Stimulated activated naive B cell treated with anti-CD40 and anti-IgM and Interleukin-4, amounts not matched to agents 10 μg/mL and 1 μg/mL and 100 μg/mL, for 72 hours (primary cell): ENCODE results near the gene LDLRAD3.

Experiments used
- ATAC-seq, 2 donors: fragments of 150-1000 bp; cut with Tn5 transposase; replicated peaks; 2 replicates each; pipeline ENCODE4 v1.10.0; 2021; ENCODE audit warnings: moderate library complexity in 1 of 2
- DNase-seq: peaks from one replicate; pipeline ENCODE4 v3.0.0; 2021
- H3K27ac Mint-ChIP-seq: one replicate; pipeline ENCODE4 v1.8.0; 2022; ENCODE audit warnings: mild to moderate bottlenecking, mixed read lengths
- H3K27me3 Mint-ChIP-seq, 2 donors: one replicate each; pipeline ENCODE4 v1.8.0; 2022; ENCODE audit warnings: mixed read lengths in 2 of 2
- H3K36me3 Mint-ChIP-seq, 2 donors: one replicate each; pipeline ENCODE4 v1.8.0; 2022; ENCODE audit warnings: mixed read lengths in 2 of 2, mild to moderate bottlenecking in 1 of 2
- H3K4me1 Mint-ChIP-seq, 2 donors: one replicate each; pipeline ENCODE4 v1.8.0; 2022; ENCODE audit warnings: mixed read lengths in 2 of 2, mild to moderate bottlenecking in 1 of 2
- H3K4me3 Mint-ChIP-seq, 2 donors: one replicate each; pipeline ENCODE4 v1.8.0; 2022; ENCODE audit warnings: mild to moderate bottlenecking in 2 of 2, mixed read lengths in 2 of 2, moderate library complexity in 1 of 2
- H3K9me3 Mint-ChIP-seq, 2 donors: one replicate each; pipeline ENCODE4 v1.8.0; 2022; ENCODE audit warnings: mixed read lengths in 2 of 2, mild to moderate bottlenecking in 1 of 2

LDLRAD3 gene

GRCh38 chr11:36091256-36091811 is 147.5 kb downstream of the LDLRAD3 start:
- Mint-ChIP-seq H3K9me3 (peaks cover 4 to 8% of the 10 kb centered on the region in 2 donors), H3K4me3 (no peak overlapping the region), H3K4me1 (no peaks in the 10 kb centered on the region), H3K36me3 (no peaks in the 10 kb centered on the region), H3K27me3 (peaks cover 36 to 42% of the 10 kb centered on the region in 2 donors), H3K27ac (no peak overlapping the region)
- DNase-seq: no peak
- ATAC-seq: no peak

- Mint-ChIP-seq H3K9me3 (peaks cover 4 to 8% of the 10 kb centered on the region in 2 donors), H3K27ac (no peak overlapping the region), H3K4me1 (no peaks in the 10 kb centered on the region), H3K4me3 (no peak overlapping the region), H3K27me3 (peaks cover 41 to 42% of the 10 kb centered on the region in 2 donors), H3K36me3 (no peaks in the 10 kb centered on the region)
- DNase-seq (no peak), ATAC-seq (no peak)
Observed at GRCh38 chr11:36092314-36093030, 148.6 kb downstream of the LDLRAD3 start.

- Mint-ChIP-seq H3K36me3 (no peaks in the 10 kb centered on the region), H3K9me3 (peaks cover 2 to 4% of the 10 kb centered on the region in 2 donors), H3K27me3 (peaks cover 35% of the 10 kb centered on the region in 2 donors), H3K4me3 (no peak overlapping the region), H3K27ac (no peak overlapping the region), H3K4me1 (no peaks in the 10 kb centered on the region)
- DNase-seq (no peak), ATAC-seq (no peak)
Observed at GRCh38 chr11:36093548-36093947, 149.7 kb downstream of the LDLRAD3 start.

GRCh38 chr11:36094164-36094563 is 150.3 kb downstream of the LDLRAD3 start:
- Mint-ChIP-seq H3K4me3 (no peak overlapping the region), H3K36me3 (no peaks in the 10 kb centered on the region), H3K27me3 (peaks cover 30 to 31% of the 10 kb centered on the region in 2 donors), H3K27ac (no peak overlapping the region), H3K9me3 (peaks cover 2 to 4% of the 10 kb centered on the region in 2 donors), H3K4me1 (no peaks in the 10 kb centered on the region)
- no peak for ATAC-seq
- DNase-seq: no peak

GRCh38 chr11:36095716-36096115 is 151.9 kb downstream of the LDLRAD3 start:
- H3K9me3 Mint-ChIP-seq: peaks cover 2 to 4% of the 10 kb centered on the region in 2 donors
- no peak for DNase-seq
- H3K4me3 Mint-ChIP-seq: no peak overlapping the region
- peaks cover 20 to 26% of the 10 kb centered on the region in 2 donors for H3K27me3 Mint-ChIP-seq
- no peaks in the 10 kb centered on the region for H3K4me1 Mint-ChIP-seq
- H3K36me3 Mint-ChIP-seq: no peaks in the 10 kb centered on the region
- ATAC-seq: no peak
- H3K27ac Mint-ChIP-seq: no peak overlapping the region

GRCh38 chr11:36097219-36097650 is 153.4 kb downstream of the LDLRAD3 start:
- H3K27ac Mint-ChIP-seq: no peak overlapping the region
- DNase-seq: no peak
- no peak overlapping the region for H3K4me3 Mint-ChIP-seq
- no peak for ATAC-seq
- peaks cover 14 to 25% of the 10 kb centered on the region in 2 donors for H3K27me3 Mint-ChIP-seq
- H3K4me1 Mint-ChIP-seq: no peaks in the 10 kb centered on the region
- no peaks in the 10 kb centered on the region for H3K36me3 Mint-ChIP-seq
- H3K9me3 Mint-ChIP-seq: peaks cover 2 to 4% of the 10 kb centered on the region in 2 donors

- Mint-ChIP-seq H3K36me3 (no peaks in the 10 kb centered on the region), H3K4me3 (no peak overlapping the region), H3K9me3 (peaks cover 2 to 4% of the 10 kb centered on the region in 2 donors), H3K4me1 (no peaks in the 10 kb centered on the region), H3K27me3 (peaks cover 6 to 17% of the 10 kb centered on the region in 2 donors), H3K27ac (no peak overlapping the region)
- no peak for DNase-seq
- ATAC-seq: no peak
Observed at GRCh38 chr11:36098087-36098486, 154.2 kb downstream of the LDLRAD3 start.

GRCh38 chr11:36098853-36099375 is 155.1 kb downstream of the LDLRAD3 start:
- Mint-ChIP-seq H3K4me1 (no peaks in the 10 kb centered on the region), H3K9me3 (no peaks in the 10 kb centered on the region), H3K27ac (no peak overlapping the region), H3K4me3 (no peak overlapping the region), H3K27me3 (peaks cover under 1 to 10% of the 10 kb centered on the region in 2 donors), H3K36me3 (no peaks in the 10 kb centered on the region)
- DNase-seq: no peak
- no peak for ATAC-seq

GRCh38 chr11:36101466-36101865 is 157.6 kb downstream of the LDLRAD3 start:
- Mint-ChIP-seq H3K36me3 (no peaks in the 10 kb centered on the region), H3K4me3 (no peak overlapping the region), H3K9me3 (no peaks in the 10 kb centered on the region), H3K27me3 (peaks cover 0 to 14% of the 10 kb centered on the region in 2 donors), H3K27ac (no peak overlapping the region), H3K4me1 (no peaks in the 10 kb centered on the region)
- DNase-seq (no peak), ATAC-seq (no peak)

- H3K4me3 Mint-ChIP-seq: no peak overlapping the region
- peaks cover 0 to 7% of the 10 kb centered on the region in 2 donors for H3K27me3 Mint-ChIP-seq
- no peak for DNase-seq
- ATAC-seq: no peak
- H3K9me3 Mint-ChIP-seq: no peaks in the 10 kb centered on the region
- no peaks in the 10 kb centered on the region for H3K36me3 Mint-ChIP-seq
- H3K27ac Mint-ChIP-seq: no peak overlapping the region
- no peaks in the 10 kb centered on the region for H3K4me1 Mint-ChIP-seq
Observed at GRCh38 chr11:36102868-36103267, 159.0 kb downstream of the LDLRAD3 start.

- DNase-seq: no peak
- ATAC-seq: no peak
- Mint-ChIP-seq H3K9me3 (no peaks in the 10 kb centered on the region), H3K27ac (no peak overlapping the region), H3K27me3 (peaks cover 6 to 10% of the 10 kb centered on the region in 2 donors), H3K36me3 (no peaks in the 10 kb centered on the region), H3K4me1 (no peaks in the 10 kb centered on the region), H3K4me3 (no peak overlapping the region)
Observed at GRCh38 chr11:36103933-36104530, 160.2 kb downstream of the LDLRAD3 start.

- Mint-ChIP-seq H3K4me3 (no peak overlapping the region), H3K36me3 (no peaks in the 10 kb centered on the region), H3K27me3 (peaks cover 6 to 13% of the 10 kb centered on the region in 2 donors), H3K27ac (no peak overlapping the region), H3K9me3 (no peaks in the 10 kb centered on the region), H3K4me1 (no peaks in the 10 kb centered on the region)
- DNase-seq (no peak), ATAC-seq (no peak)
Observed at GRCh38 chr11:36104660-36104992, 160.8 kb downstream of the LDLRAD3 start.

- Mint-ChIP-seq H3K4me1 (no peaks in the 10 kb centered on the region), H3K27ac (no peak overlapping the region), H3K27me3 (peaks cover 6 to 13% of the 10 kb centered on the region in 2 donors), H3K9me3 (no peaks in the 10 kb centered on the region), H3K36me3 (no peaks in the 10 kb centered on the region), H3K4me3 (no peak overlapping the region)
- DNase-seq (no peak), ATAC-seq (no peak)
Observed at GRCh38 chr11:36105743-36106581, 162.1 kb downstream of the LDLRAD3 start.

- Mint-ChIP-seq H3K9me3 (peaks cover 0 to 2% of the 10 kb centered on the region in 2 donors), H3K4me3 (no peak overlapping the region), H3K27ac (no peak overlapping the region), H3K27me3 (peaks cover 6 to 13% of the 10 kb centered on the region in 2 donors), H3K36me3 (no peaks in the 10 kb centered on the region), H3K4me1 (no peaks in the 10 kb centered on the region)
- DNase-seq (no peak), ATAC-seq (no peak)
Observed at GRCh38 chr11:36107547-36107946, 163.7 kb downstream of the LDLRAD3 start.
